ENCODE results near the gene ILK. TPM values are rescaled to one million over a fixed set of nuclear protein-coding genes. Genes with fewer than 3 reads are reported as not detected.
A peak's percentile ranks its signal among the peaks of the same experiment; 100 is the strongest.

The ILK gene
- total RNA-seq = 10 to 100 TPM; 59.8 to 83.8 (median 71.5) TPM

DNA sequence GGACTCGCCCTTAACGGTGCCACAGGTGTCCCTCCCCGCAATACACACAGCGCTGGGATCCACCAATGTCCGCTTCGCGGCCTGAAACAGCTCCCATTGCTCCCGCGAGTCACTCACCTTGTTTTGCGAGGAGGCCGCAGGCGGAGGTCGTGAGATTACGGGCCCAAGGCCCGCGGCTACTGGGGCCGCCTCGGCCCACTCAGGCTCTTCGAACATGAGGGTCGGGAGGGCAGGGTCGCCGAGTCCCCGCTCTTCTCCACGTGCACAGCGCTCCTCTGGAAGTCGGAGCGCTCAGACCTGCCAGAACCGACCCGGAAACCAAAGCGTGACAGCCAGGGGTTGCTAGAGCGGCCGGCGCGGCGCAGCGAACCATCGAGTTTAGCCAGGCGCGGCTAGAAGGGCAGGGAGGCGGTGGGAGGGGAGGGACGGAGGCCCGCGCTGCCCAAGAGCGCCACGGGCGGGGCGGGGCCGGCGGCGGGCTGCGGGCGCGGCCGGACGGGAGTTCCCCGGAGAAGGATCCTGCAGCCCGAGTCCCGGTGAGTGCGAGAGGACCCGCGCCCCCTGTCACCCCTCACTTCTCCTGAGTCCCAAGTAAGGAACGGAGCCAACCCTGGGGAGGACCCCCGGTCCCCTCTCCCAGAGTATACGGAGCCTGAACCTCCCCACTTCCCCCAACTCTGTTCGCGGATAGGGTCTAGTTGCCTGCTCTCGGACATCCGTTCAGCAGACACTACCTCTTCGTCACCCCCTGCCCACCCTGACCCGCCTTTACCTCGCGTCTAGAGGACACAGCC lies at the start of gene ILK, which contains the start of gene RRP8:
ILK (plus strand) TSS at position 488 of the 794 bp plus-strand sequence. CDS start 498 bp downstream, outside the sequence.
RRP8 (minus strand) TSS at position 330 of the 794 bp plus-strand sequence; CDS start at position 216, 114 bp downstream.
- Histone ChIP-seq H3K27ac (peak within 1 kb of the TSS; percentile 89), H3K27me3 (no peaks in the 10 kb centered on the region), H3K36me3 (peaks cover 37% of the 10 kb centered on the region), H3K4me1 (peaks cover 60% of the 10 kb centered on the region), H3K9me3 (no peaks in the 10 kb centered on the region), H3K4me3 (peak within 1 kb of the TSS; percentile 54)
- 0% methylated on average over 28 of the region's 72 CpGs for WGBS
- peak; percentile 94 to 95 for DNase-seq (ENCODE audit: low spot score in 2 of 2)
- TF ChIP-seq POLR2AphosphoS5 (IDR thresholded peaks at IDR 0.05) (peak in 1 of 3 donors; percentile 39), EP300 (IDR thresholded peaks at IDR 0.05) (no peak), POLR2A (IDR thresholded peaks at IDR 0.05) (peak; percentile 28 to 59)
- TF ChIP-seq, protein P1, sequence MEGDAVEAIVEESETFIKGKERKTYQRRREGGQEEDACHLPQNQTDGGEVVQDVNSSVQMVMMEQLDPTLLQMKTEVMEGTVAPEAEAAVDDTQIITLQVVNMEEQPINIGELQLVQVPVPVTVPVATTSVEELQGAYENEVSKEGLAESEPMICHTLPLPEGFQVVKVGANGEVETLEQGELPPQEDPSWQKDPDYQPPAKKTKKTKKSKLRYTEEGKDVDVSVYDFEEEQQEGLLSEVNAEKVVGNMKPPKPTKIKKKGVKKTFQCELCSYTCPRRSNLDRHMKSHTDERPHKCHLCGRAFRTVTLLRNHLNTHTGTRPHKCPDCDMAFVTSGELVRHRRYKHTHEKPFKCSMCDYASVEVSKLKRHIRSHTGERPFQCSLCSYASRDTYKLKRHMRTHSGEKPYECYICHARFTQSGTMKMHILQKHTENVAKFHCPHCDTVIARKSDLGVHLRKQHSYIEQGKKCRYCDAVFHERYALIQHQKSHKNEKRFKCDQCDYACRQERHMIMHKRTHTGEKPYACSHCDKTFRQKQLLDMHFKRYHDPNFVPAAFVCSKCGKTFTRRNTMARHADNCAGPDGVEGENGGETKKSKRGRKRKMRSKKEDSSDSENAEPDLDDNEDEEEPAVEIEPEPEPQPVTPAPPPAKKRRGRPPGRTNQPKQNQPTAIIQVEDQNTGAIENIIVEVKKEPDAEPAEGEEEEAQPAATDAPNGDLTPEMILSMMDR (IDR thresholded peaks at IDR 0.05) = peak in 1 of 2 donors; percentile 34

DNA sequence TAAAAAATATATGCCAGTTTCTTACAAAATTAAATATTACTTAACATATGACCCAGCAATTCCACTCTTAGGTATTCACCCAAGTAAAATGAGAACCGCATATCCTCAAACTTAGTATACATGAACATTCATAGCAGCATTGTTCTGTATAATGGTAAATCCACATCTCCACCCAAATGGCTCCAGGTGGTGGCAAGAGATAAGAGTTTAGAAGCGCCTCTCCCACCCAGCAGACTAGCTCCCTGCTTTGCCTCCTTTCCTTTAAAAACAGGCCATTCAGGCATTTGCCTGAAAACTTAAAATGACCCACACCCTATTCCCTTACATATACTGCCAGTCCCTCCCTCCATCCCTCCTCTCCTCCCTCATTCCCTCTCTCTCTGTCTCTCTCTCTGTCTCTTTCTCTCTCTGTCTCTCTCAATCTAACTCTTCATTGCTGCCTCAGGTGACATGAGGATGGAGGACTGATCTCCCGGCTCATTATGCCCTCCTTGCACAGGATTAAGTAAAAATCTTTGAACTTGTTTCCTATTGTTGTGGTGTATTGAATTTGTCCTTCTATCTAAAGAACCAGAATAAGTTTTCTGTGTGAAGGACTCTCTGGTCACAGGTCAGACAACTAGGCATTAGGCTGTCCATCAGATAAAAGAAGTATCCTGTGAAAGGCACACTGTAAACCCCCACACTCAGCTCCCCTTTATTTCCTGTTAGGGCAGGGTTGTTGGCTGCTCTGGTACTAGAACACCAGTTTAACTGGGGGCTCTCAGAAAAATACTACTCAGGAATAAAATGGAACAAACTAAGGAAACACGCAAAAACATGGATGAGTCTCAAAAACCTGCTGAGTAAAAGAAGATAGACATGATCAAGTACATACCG lies 48.5 kb upstream of the ILK start:
- H3K36me3 ChIP-seq = no peaks in the 10 kb centered on the region
- no peak overlapping the region for H3K4me3 ChIP-seq
- TF ChIP-seq, protein P1 (IDR thresholded peaks at IDR 0.05) = no peak
- TF ChIP-seq POLR2AphosphoS5 (IDR thresholded peaks at IDR 0.05) (no peak), EP300 (IDR thresholded peaks at IDR 0.05) (no peak), POLR2A (IDR thresholded peaks at IDR 0.05) (no peak)
- H3K27ac ChIP-seq = no peak overlapping the region
- 87% methylated on average over 5 of the region's 5 CpGs for WGBS
- H3K9me3 ChIP-seq = no peaks in the 10 kb centered on the region
- no peaks in the 10 kb centered on the region for H3K27me3 ChIP-seq
- H3K4me1 ChIP-seq = no peaks in the 10 kb centered on the region
- no peak for DNase-seq (ENCODE audit: low spot score in 2 of 2)

DNA sequence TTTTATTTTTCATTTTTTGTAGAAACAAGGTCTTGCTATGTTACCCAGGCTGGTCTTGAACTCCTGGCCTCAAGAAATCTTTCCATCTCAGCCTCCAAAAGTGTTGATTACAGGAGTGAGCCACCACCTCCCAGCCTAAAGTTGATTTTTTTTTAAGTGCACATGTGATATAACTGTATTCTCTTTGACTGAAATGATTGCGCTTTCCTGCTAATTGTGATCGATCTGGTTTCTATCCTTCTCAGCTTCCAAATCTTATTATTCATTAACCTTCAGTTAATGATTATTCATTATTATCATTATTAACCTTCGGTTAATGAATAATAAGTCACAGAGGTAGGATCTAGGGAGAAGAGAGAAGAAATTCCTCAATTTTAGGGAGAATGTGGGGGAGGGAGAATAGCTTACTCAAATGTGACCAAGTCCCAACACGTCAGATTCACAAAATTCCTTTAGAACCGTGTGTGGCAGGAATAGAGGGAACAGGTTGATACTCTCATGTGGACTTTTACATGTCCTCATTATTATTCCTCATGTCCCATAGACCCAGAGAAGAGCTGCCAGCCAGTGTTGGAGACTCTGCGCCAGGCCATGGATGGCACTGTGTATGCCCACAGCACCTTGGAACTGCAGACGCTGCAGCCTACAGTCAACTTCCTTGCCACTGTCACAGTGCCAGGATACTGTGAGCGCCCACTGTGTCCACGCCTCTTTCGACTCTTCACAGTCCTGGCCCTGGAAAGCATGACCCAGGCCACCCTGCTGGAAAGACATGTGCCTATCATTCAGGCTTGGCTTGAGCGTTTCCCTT lies 47.2 kb upstream of the ILK start:
- TF ChIP-seq, protein P1 (IDR thresholded peaks at IDR 0.05) = no peak
- TF ChIP-seq EP300 (IDR thresholded peaks at IDR 0.05) (no peak), POLR2A (IDR thresholded peaks at IDR 0.05) (no peak), POLR2AphosphoS5 (IDR thresholded peaks at IDR 0.05) (no peak)
- 84% methylated on average over 11 of the region's 11 CpGs for WGBS
- no peak for DNase-seq (ENCODE audit: low spot score in 2 of 2)
- no peak overlapping the region for H3K27ac ChIP-seq
- no peak overlapping the region for H3K4me3 ChIP-seq
- no peaks in the 10 kb centered on the region for H3K4me1 ChIP-seq
- no peaks in the 10 kb centered on the region for H3K36me3 ChIP-seq
- H3K9me3 ChIP-seq = no peaks in the 10 kb centered on the region
- no peaks in the 10 kb centered on the region for H3K27me3 ChIP-seq

DNA sequence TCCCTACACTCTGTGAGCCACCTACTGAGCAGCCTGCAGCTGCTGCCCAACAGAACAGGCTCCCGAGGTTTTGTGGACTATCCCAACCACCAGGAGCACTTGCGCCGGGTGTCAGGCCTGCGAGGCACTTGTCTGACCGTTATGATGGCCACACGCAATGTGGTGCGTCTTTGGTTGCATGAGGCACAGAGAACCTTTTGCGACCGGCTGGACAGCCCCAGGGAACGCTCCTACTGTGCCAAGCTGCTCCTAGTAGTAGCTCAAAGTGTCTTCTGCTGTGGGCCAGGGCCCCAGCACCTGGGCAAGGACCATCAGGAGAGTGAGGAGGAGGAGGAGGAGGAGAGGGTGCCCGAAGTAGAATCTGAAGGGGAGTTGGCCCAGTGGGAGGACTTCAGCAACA lies 46.5 kb upstream of the ILK start:
- WGBS = 96% methylated on average over 10 of the region's 11 CpGs
- Histone ChIP-seq H3K4me3 (no peak overlapping the region), H3K27me3 (no peaks in the 10 kb centered on the region)

More for the DNA sequence above, 46.5 kb upstream of the ILK start:
- TF ChIP-seq POLR2AphosphoS5 (IDR thresholded peaks at IDR 0.05) = no peak
- TF ChIP-seq EP300 (IDR thresholded peaks at IDR 0.05) = no peak
- no peak for TF ChIP-seq POLR2A (IDR thresholded peaks at IDR 0.05)
- TF ChIP-seq, protein P1 (IDR thresholded peaks at IDR 0.05) = no peak
- H3K9me3 ChIP-seq = no peaks in the 10 kb centered on the region
- H3K4me1 ChIP-seq = no peaks in the 10 kb centered on the region
- no peaks in the 10 kb centered on the region for H3K36me3 ChIP-seq
- DNase-seq (ENCODE audit: low spot score in 2 of 2) = no peak
- no peak overlapping the region for H3K27ac ChIP-seq

Data from suprapubic skin (tissue), 4 donors.